T-helper 2 cell treated with Interferon-gamma antibody and Interleukin-4, amounts not matched to agents 100 ng/mL and 5 ng/mL, for 36 hours (primary cell): ENCODE measurements around the gene ZNF578. TPM values are rescaled to one million over a fixed set of nuclear protein-coding genes. Genes with fewer than 3 reads are reported as not detected.
"Not testable (repeated sequence)": the region's sequence is repeated elsewhere in the genome, so short reads cannot be mapped to it uniquely, and the experiment has no call there.

ENCODE experiments used
- intact Hi-C: fragments of 100-400 bp; cut with micrococcal nuclease; formaldehyde crosslinking; loops from one replicate; pipeline ENCODE4 v1.15.1; 2023
- total RNA-seq: library from RNA; stranded (reverse); gene quantifications from 2 replicates; pipeline ENCODE4 v1.2.3, GENCODE V29; 2022

ZNF578 gene
- total RNA-seq, 1 donor from 2014 or later, result 0.20 TPM

DNA sequence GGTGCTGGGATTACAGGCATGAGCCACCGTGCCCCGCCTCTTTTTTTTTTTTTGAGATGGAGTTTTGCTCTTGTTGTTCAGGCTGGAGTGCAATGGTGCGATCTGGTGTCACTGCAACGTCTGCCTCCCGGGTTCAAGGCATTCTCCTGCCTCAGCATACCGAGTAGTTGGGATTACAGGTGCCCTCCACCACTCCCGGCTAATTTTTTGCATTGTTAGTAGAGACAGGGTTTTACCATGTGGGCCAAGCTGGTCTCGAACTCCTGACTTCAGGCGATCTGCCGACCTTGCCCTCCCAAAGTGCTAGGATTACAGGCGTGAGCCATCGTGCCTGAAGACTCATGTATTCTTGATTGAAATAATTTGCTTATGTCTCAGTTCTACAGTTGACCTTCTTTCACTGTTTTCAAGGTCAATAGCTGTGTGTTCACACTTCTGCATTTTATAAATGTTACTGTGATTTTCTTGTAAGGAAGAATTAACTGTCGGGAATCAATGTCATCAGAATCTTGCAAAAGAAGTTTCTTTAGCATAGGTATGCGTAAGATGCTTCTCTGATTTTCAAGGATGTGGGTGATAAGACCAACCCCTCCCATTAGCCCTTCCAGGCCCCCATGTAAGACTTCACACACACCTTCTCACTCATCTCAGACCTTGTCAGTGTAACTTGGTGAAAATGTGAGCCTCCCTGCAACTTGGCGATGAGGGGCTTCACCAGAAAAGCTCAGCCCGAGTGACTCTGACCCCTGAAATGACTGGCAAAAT, 104.1 kb downstream of the ZNF578 start:
- intact Hi-C loops, result no loop called here

DNA sequence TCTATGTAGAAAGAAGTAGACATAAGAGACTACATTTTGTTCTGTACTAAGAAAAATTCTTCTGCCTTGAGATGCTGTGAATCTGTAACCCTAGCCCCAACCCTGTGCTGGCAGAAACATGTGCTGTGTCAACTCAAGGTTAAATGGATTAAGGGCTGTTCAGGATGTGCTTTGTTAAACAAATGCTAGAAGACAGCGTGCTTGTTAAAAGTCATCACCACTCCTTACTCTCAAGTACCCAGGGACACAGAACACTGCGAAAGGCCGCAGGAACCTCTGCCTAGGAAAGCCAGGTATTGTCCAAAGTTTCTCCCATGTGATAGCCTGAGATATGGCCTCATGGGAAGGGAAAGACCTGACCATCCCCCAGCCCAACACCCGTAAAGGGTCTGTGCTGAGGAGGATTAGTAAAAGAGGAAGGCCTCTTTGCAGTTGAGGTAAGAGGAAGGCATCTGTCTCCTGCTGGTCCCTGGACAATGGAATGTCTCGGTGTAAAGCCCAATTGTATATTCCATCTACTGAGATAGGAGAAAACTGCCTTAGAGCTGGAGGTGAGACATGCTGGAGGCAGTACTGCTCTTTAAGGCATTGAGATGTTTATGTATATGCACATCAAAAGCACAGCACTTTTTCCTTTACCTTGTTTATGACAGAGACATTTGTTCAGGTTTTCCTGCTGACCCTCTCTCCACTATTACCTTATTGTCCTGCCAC, 105.5 kb downstream of the ZNF578 start:
- intact Hi-C loops, result not testable (repeated sequence)

DNA sequence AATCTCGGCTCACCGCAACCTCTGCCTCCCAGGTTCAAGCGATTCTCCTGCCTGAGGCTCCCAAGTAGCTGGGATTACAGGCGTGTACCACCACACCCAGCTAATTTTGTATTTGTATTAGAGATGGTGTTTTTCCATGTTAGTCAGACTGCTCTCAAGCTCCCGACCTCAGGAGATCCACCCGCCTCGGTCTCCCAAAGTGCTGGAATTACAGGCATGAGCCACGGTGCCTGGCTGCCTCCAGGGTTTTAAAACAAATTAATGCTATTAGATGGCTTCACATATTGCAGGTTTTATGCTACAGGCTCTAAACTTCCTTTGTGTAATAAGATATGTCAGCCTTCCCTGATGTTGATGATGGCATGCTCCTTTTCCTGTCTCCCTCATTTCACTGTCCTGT, 108.3 kb downstream of the ZNF578 start:
- intact Hi-C loops, result not testable (repeated sequence)

Other genes starting within 250 kb of the ZNF578 start
- 17.8 and 19.0 TPM in 2 replicates for gene ZNF766, start 184.0 kb upstream of the ZNF578 start, total RNA-seq
- gene ZNF480, start 156.4 kb upstream of the ZNF578 start, total RNA-seq, result 15.0 and 16.5 TPM in 2 replicates
- 0.59 and 1.0 TPM in 2 replicates for gene ZNF610, start 117.3 kb upstream of the ZNF578 start, total RNA-seq
- 7.7 and 10.7 TPM in 2 replicates for gene ZNF880, start 83.6 kb upstream of the ZNF578 start, total RNA-seq
- 9.8 and 10.8 TPM in 2 replicates for gene ZNF528, start 55.7 kb upstream of the ZNF578 start, total RNA-seq
- not detected in 2 replicates for gene ZNF534, start 24.4 kb upstream of the ZNF578 start, total RNA-seq
- gene ZNF808, start 74.1 kb downstream of the ZNF578 start, total RNA-seq, result 27.2 and 30.3 TPM in 2 replicates
- 23.7 and 24.5 TPM in 2 replicates for gene ZNF701, start 116.7 kb downstream of the ZNF578 start, total RNA-seq
- gene ZNF83, start 184.8 kb downstream of the ZNF578 start, total RNA-seq, result 37.7 and 43.1 TPM in 2 replicates